Measurements from ENCODE around the gene YLPM1. TPM values are rescaled to one million over a fixed set of nuclear protein-coding genes. Genes with fewer than 3 reads are reported as not detected.

The YLPM1 gene
- total and polyA plus RNA-seq, 2 donors from 2014 or later, result 16.2 to 68.2 TPM

DNA sequence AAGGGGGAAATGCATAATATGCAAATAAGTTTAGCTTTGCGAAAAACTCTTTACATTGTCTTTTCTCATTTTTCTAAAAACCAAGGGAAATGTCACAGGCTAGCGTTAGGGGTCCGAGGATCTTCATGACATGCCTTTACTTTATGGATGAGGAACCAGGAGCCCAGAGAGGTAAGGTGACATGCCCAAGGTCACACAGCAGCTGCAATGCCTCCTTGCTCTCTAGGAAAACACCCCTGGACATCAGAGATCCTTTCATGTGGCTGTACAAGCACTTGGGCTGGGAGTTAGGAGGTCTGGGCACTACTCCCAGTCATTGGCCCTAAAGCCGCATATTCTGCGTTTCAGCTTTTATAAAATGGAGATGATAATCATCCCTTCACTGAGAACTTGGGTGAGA is 112.1 kb downstream of the YLPM1 start:
- H3K27ac ChIP-seq (ENCODE audit: low read depth in 2 of 2, low read length in 2 of 2), result no peak overlapping the region
- FAIRE-seq, result no peak
- H3K9ac ChIP-seq (ENCODE audit: low read length in 3 of 3), result no peak overlapping the region
- no peaks in the 10 kb centered on the region for H3K27me3 ChIP-seq (ENCODE audit: control insufficient read depth, insufficient read depth, low read length)
- no peak overlapping the region for H3K4me3 ChIP-seq (ENCODE audit: low read length in 3 of 3)
- TF ChIP-seq CTCF (IDR thresholded peaks at IDR 0.05; ENCODE audit: borderline replicate concordance, extremely low read depth, insufficient read depth), result no peak
- no peak for DNase-seq
- no peaks in the 10 kb centered on the region for H3K9me3 ChIP-seq (ENCODE audit: control insufficient read depth in 2 of 3, insufficient read depth in 1 of 3, low read length in 3 of 3)
- no peaks in the 10 kb centered on the region for H3K36me3 ChIP-seq (ENCODE audit: control insufficient read depth in 2 of 3, insufficient read depth in 3 of 3, low read length in 3 of 3)
- intact Hi-C loops (cut with DNase I), result no loop called here
- H3K4me1 ChIP-seq (ENCODE audit: control insufficient read depth in 2 of 3, insufficient read depth in 2 of 3, low read depth in 1 of 3, low read length in 3 of 3), result no peaks in the 10 kb centered on the region

DNA sequence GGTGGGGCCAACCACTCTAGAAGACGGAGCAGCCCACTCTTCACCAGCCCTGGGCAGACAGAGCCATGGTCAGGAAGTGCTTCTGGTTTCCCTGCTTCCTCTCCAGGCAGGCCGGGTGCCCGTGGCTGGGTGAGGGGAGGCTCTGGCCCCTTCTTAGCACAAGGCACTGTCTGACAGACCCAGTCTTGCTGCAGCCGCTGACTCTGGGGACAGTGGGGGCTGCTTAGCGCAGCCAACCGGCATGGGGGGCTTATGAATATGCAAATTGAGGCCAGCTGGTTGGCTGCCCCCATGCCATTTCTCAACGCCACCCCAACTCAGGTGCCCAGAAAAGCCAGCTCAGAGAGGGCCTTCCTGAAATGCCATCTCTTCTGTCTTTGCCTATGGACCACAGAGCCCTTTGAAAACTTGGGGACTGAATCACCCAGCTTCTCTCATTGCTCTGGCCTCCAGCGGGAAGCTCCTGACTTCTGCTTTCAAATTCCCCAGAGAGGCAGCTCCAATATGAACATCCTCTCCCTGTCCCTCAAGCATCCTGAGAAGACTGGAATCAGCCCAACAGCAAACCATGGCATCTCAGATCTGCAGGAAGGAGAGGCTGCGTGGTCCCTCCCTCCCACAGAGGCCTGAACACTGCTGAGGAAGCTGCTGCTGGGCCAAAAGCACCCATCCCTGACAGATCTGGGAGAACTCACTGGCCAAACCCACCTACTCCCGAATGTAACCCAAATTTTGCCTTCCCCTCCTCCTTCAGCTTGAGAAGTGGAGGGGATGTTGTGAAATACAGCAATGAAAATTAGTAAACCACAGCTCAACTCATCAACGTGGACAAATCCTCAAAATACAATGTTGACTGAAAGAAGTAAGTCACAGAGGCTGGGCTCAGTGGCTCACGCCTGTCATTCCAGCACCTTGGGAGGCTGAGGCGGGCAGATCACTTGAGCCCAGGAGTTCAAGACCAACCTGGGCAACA is 113.1 kb downstream of the YLPM1 start, which contains the start of gene PROX2:
PROX2 (minus strand) TSS at position 205 of the 973 bp plus-strand sequence. CDS start 12,311 bp downstream, outside the sequence.
- Histone ChIP-seq H3K4me3 (ENCODE audit: low read length in 3 of 3) (no peak within 1 kb of the TSS), H3K9me3 (ENCODE audit: control insufficient read depth in 2 of 3, insufficient read depth in 1 of 3, low read length in 3 of 3) (no peaks in the 10 kb centered on the region), H3K36me3 (ENCODE audit: control insufficient read depth in 2 of 3, insufficient read depth in 3 of 3, low read length in 3 of 3) (no peaks in the 10 kb centered on the region), H3K4me1 (ENCODE audit: control insufficient read depth in 2 of 3, insufficient read depth in 2 of 3, low read depth in 1 of 3, low read length in 3 of 3) (peaks cover 0 to 2% (median 0%) of the 10 kb centered on the region in 3 donors), H3K27me3 (ENCODE audit: control insufficient read depth, insufficient read depth, low read length) (no peaks in the 10 kb centered on the region), H3K9ac (ENCODE audit: low read length in 3 of 3) (no peak within 1 kb of the TSS), H3K27ac (ENCODE audit: low read depth in 2 of 2, low read length in 2 of 2) (no peak within 1 kb of the TSS)
- DNase-seq (no peak), FAIRE-seq (no peak)
- intact Hi-C loops (cut with DNase I), result no loop called here
- TF ChIP-seq CTCF (IDR thresholded peaks at IDR 0.05; ENCODE audit: borderline replicate concordance, extremely low read depth, insufficient read depth), result no peak

- H3K27ac ChIP-seq (ENCODE audit: low read depth in 2 of 2, low read length in 2 of 2), result no peak overlapping the region
- no peak for FAIRE-seq
These were observed 116.5 kb downstream of the YLPM1 start for GRCh38 chr14:74879427-74880182.

More at GRCh38 chr14:74879427-74880182, 116.5 kb downstream of the YLPM1 start:
- no peaks in the 10 kb centered on the region for H3K36me3 ChIP-seq (ENCODE audit: control insufficient read depth in 2 of 3, insufficient read depth in 3 of 3, low read length in 3 of 3)
- DNase-seq, result no peak
- no peak overlapping the region for H3K4me3 ChIP-seq (ENCODE audit: low read length in 3 of 3)
- intact Hi-C loops (cut with DNase I), result no loop called here
- peaks cover 2 to 18% (median 12%) of the 10 kb centered on the region in 3 donors for H3K4me1 ChIP-seq (ENCODE audit: control insufficient read depth in 2 of 3, insufficient read depth in 2 of 3, low read depth in 1 of 3, low read length in 3 of 3)
- no peaks in the 10 kb centered on the region for H3K9me3 ChIP-seq (ENCODE audit: control insufficient read depth in 2 of 3, insufficient read depth in 1 of 3, low read length in 3 of 3)
- TF ChIP-seq CTCF (IDR thresholded peaks at IDR 0.05; ENCODE audit: borderline replicate concordance, extremely low read depth, insufficient read depth), result no peak
- no peak overlapping the region for H3K9ac ChIP-seq (ENCODE audit: low read length in 3 of 3)
- no peaks in the 10 kb centered on the region for H3K27me3 ChIP-seq (ENCODE audit: control insufficient read depth, insufficient read depth, low read length)

Data from kidney (tissue), 14 donors.